Parathyroid adenoma (tissue), 2 donors: ENCODE data around the gene ANKRD42.

Experiments
- H2AFZ ChIP-seq: fragments of 300-600 bp; sonication (generic); one replicate; pipeline ENCODE4 v1.7.0; 2017; ENCODE audit warnings: antibody characterized with exemption, mild to moderate bottlenecking
- H3K27ac ChIP-seq: fragments of 300-600 bp; sonication (generic); one replicate; pipeline ENCODE4 v1.7.0; 2017
- H3K27me3 ChIP-seq: fragments of 300-600 bp; sonication (generic); one replicate; pipeline ENCODE4 v1.7.0; 2017; ENCODE audit warnings: low read length; ENCODE audit not compliant: control insufficient read depth, insufficient read depth
- H3K36me3 ChIP-seq: fragments of 300-600 bp; sonication (generic); one replicate; pipeline ENCODE4 v1.7.0; 2017; ENCODE audit warnings: low read length; ENCODE audit not compliant: control insufficient read depth, insufficient read depth
- H3K4me1 ChIP-seq: fragments of 300-600 bp; sonication (generic); one replicate; pipeline ENCODE4 v1.7.0; 2017; ENCODE audit warnings: control low read depth
- H3K4me2 ChIP-seq: fragments of 300-600 bp; sonication (generic); one replicate; pipeline ENCODE4 v1.7.0; 2017; ENCODE audit warnings: low read length
- H3K4me3 ChIP-seq: fragments of 300-600 bp; sonication (generic); one replicate; pipeline ENCODE4 v1.7.0; 2017; ENCODE audit warnings: low read depth, low read length
- H3K79me2 ChIP-seq: fragments of 300-600 bp; sonication (generic); one replicate; pipeline ENCODE4 v1.7.0; 2017; ENCODE audit warnings: control low read depth
- H3K9ac ChIP-seq: fragments of 300-600 bp; sonication (generic); one replicate; pipeline ENCODE4 v1.7.0; 2017; ENCODE audit warnings: mild to moderate bottlenecking
- H3K9me3 ChIP-seq: fragments of 300-600 bp; sonication (generic); one replicate; pipeline ENCODE4 v1.7.0; 2017; ENCODE audit warnings: low read length; ENCODE audit not compliant: control insufficient read depth
- TF ChIP-seq, protein P1 (sequence below): fragments of 300-600 bp; sonication (generic); IDR thresholded peaks from one replicate; pipeline ENCODE4 v1.7.0; 2017; ENCODE audit warnings: antibody characterized with exemption, mild to moderate bottlenecking
- donor health status: primary hyperparathyroidism.

Gene ANKRD42

DNA sequence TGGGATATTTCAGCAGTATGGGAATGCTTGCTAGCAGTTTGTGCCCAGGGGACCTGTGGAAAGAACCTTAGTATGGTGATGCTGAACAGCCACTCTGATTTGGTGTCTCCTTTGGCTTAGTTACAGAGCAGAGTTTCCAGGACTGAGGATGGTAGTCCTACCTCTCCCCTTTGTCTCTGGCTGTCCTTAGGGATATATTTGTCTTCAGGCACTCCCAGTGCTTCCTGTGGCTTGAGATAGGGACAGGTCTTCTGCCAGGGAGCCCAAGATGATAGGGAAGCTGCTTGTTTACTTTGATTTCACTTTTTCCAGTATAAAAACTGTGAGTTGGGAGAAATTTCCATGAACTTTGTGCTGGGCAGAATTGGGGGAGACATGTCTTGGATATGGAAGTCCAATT lies 28.2 kb downstream of the ANKRD42 start:
- TF ChIP-seq, protein P1, sequence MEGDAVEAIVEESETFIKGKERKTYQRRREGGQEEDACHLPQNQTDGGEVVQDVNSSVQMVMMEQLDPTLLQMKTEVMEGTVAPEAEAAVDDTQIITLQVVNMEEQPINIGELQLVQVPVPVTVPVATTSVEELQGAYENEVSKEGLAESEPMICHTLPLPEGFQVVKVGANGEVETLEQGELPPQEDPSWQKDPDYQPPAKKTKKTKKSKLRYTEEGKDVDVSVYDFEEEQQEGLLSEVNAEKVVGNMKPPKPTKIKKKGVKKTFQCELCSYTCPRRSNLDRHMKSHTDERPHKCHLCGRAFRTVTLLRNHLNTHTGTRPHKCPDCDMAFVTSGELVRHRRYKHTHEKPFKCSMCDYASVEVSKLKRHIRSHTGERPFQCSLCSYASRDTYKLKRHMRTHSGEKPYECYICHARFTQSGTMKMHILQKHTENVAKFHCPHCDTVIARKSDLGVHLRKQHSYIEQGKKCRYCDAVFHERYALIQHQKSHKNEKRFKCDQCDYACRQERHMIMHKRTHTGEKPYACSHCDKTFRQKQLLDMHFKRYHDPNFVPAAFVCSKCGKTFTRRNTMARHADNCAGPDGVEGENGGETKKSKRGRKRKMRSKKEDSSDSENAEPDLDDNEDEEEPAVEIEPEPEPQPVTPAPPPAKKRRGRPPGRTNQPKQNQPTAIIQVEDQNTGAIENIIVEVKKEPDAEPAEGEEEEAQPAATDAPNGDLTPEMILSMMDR: no peak
- no peak overlapping the region for H3K4me3 ChIP-seq
- H3K36me3 ChIP-seq: no peaks in the 10 kb centered on the region
- no peak overlapping the region for H3K4me2 ChIP-seq
- H3K9ac ChIP-seq: no peak overlapping the region
- H2AFZ ChIP-seq: no peak overlapping the region
- H3K79me2 ChIP-seq: no peaks in the 10 kb centered on the region
- no peaks in the 10 kb centered on the region for H3K9me3 ChIP-seq
- H3K27me3 ChIP-seq: no peaks in the 10 kb centered on the region
- H3K27ac ChIP-seq: no peak overlapping the region
- no peaks in the 10 kb centered on the region for H3K4me1 ChIP-seq

DNA sequence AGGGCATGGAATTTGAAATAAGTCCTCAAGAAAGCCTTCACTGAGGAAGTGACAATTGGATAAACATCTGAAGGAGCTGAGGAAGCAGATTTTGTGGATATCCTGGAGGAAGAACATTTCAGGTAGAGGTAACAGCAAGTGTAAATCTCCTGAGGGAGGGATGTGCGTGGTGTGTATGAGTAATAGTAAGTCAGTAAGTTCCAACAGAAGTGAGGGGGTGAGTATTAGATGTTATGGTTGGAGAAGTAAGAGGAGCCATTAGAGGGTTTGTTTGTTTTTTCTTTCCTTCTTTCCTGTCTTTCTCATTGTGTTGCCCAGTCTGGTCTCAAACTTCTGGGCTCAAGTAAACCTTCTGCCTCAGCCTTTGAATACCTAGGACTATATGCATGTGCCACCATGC lies 29.0 kb downstream of the ANKRD42 start:
- no peak overlapping the region for H3K4me2 ChIP-seq
- TF ChIP-seq, protein P1: no peak
- H3K36me3 ChIP-seq: no peaks in the 10 kb centered on the region
- H3K4me1 ChIP-seq: no peaks in the 10 kb centered on the region
- no peak overlapping the region for H3K27ac ChIP-seq
- no peak overlapping the region for H2AFZ ChIP-seq
- no peaks in the 10 kb centered on the region for H3K27me3 ChIP-seq
- H3K9ac ChIP-seq: no peak overlapping the region
- no peaks in the 10 kb centered on the region for H3K79me2 ChIP-seq
- H3K4me3 ChIP-seq: no peak overlapping the region
- no peaks in the 10 kb centered on the region for H3K9me3 ChIP-seq

DNA sequence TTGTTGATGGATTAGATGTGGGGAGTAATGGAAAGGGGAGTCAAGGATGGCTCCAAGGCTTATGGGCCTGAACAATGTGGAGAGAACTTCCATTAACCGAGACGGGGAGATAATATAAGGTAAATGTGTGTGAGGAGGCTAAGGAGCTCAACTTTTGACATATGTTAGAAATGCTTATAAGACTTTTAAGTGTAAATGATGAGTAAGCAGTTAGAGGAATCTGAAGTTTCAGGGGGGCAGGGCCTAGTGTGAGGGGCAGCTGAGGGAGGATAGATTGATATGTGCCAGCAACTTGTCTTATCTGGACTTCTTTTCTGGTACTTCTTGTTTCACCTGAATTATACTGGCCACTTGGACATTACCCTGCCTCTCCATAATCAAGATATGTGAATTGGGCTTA lies 29.9 kb downstream of the ANKRD42 start:
- Histone ChIP-seq H3K36me3 (no peaks in the 10 kb centered on the region), H3K79me2 (no peaks in the 10 kb centered on the region), H3K4me2 (no peak overlapping the region), H3K9ac (no peak overlapping the region), H3K27me3 (no peaks in the 10 kb centered on the region), H3K4me1 (no peaks in the 10 kb centered on the region), H2AFZ (no peak overlapping the region), H3K4me3 (no peak overlapping the region), H3K27ac (no peak overlapping the region), H3K9me3 (no peaks in the 10 kb centered on the region)
- TF ChIP-seq, protein P1: no peak

DNA sequence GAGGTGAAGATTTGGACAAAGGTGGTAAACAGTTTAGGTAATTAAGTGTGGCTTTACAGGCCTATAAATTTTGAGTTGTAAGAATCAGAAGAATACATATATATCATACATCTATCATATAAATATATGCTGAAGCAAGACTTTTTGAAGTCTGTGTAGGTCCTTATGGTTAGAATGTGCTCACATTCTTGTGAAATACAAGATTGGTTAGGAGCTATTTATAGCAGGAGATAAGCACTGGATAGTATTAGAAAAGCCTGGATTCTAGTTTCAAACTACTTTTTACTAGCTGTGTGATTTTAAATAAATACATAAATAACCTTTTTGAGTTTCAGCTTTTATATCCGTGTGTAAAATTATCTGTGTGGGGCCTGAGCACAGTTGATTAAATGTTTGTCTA lies 42.3 kb downstream of the ANKRD42 start:
- Histone ChIP-seq H3K36me3 (no peaks in the 10 kb centered on the region), H3K4me3 (no peak overlapping the region), H3K27me3 (no peaks in the 10 kb centered on the region), H3K4me1 (peaks cover 2% of the 10 kb centered on the region), H3K9ac (no peak overlapping the region), H2AFZ (no peak overlapping the region), H3K27ac (no peak overlapping the region), H3K9me3 (no peaks in the 10 kb centered on the region), H3K4me2 (no peak overlapping the region), H3K79me2 (no peaks in the 10 kb centered on the region)
- TF ChIP-seq, protein P1: no peak

DNA sequence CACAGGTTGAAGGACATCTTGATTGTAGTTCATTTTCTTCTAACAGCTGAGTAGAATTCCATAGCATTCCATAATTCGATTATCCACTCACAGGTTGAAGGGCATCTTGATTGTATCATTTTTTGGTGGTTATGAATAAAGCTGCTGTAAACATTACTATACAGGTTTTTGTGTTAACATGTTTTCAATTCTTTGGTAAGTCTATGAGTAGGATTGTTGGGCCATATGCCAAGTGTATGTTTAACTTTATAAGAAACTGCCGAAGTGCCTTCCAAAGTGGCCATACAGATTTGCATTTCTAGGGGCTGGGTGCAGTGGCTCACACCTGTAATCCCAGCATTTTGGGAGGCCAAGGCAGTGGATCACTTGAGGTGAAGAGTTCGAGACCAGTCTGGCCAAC lies 44.6 kb downstream of the ANKRD42 start:
- Histone ChIP-seq H3K9me3 (no peaks in the 10 kb centered on the region), H2AFZ (no peak overlapping the region), H3K4me3 (no peak overlapping the region), H3K27me3 (no peaks in the 10 kb centered on the region), H3K36me3 (no peaks in the 10 kb centered on the region), H3K79me2 (no peaks in the 10 kb centered on the region), H3K4me1 (peaks cover 2% of the 10 kb centered on the region), H3K27ac (no peak overlapping the region), H3K4me2 (no peak overlapping the region), H3K9ac (no peak overlapping the region)
- TF ChIP-seq, protein P1: no peak
